Measurements from ENCODE around the gene ACTN1.

- TF ChIP-seq POLR2A (IDR thresholded peaks at IDR 0.05) (no peak), CTCF (IDR thresholded peaks at IDR 0.05) (no peak), POLR2AphosphoS5 (IDR thresholded peaks at IDR 0.05) (no peak), EP300 (IDR thresholded peaks at IDR 0.05) (no peak)
These were observed 8.5 kb upstream of the ACTN1 start for GRCh38 chr14:68987653-68988036.

Data from suprapubic skin (tissue), 4 donors.